Osteocyte (in vitro differentiated cells): ENCODE data around the gene HNRNPL. TPM values are rescaled to one million over a fixed set of nuclear protein-coding genes. Genes with fewer than 3 reads are reported as not detected.
"Not testable (repeated sequence)": the region's sequence is repeated elsewhere in the genome, so short reads cannot be mapped to it uniquely, and the experiment has no call there.

Experiments
- DNase-seq: peaks from one replicate; pipeline ENCODE4 v3.0.0; 2021; ENCODE audit warnings: mixed read lengths; ENCODE audit not compliant: unreplicated experiment; ENCODE audit errors: extremely low spot score
- H3K27ac Mint-ChIP-seq: one replicate; pipeline ENCODE4 v1.8.0; 2021; ENCODE audit warnings: mild to moderate bottlenecking, mixed read lengths; ENCODE audit not compliant: unreplicated experiment
- H3K27me3 Mint-ChIP-seq: one replicate; pipeline ENCODE4 v1.8.0; 2021; ENCODE audit warnings: mixed read lengths; ENCODE audit not compliant: unreplicated experiment
- H3K36me3 Mint-ChIP-seq: one replicate; pipeline ENCODE4 v1.8.0; 2021; ENCODE audit warnings: mixed read lengths; ENCODE audit not compliant: unreplicated experiment
- H3K4me1 Mint-ChIP-seq: one replicate; pipeline ENCODE4 v1.8.0; 2021; ENCODE audit warnings: mixed read lengths; ENCODE audit not compliant: unreplicated experiment
- H3K4me3 Mint-ChIP-seq: one replicate; pipeline ENCODE4 v1.8.0; 2021; ENCODE audit warnings: mild to moderate bottlenecking, moderate library complexity, mixed read lengths; ENCODE audit not compliant: unreplicated experiment
- H3K9me3 Mint-ChIP-seq: one replicate; pipeline ENCODE4 v1.8.0; 2021; ENCODE audit warnings: mixed read lengths; ENCODE audit not compliant: unreplicated experiment
- total RNA-seq: library from RNA; stranded (reverse); gene quantifications from 2 replicates; pipeline ENCODE4 v1.2.1, GENCODE V29; 2021
- TF ChIP-seq, protein P1 (sequence below): fragments of 200-600 bp; sonication (generic); IDR thresholded peaks from 2 replicates; pipeline ENCODE4 v1.5.0; 2021; ENCODE audit warnings: antibody characterized with exemption, mild to moderate bottlenecking, moderate library complexity

HNRNPL gene
- total RNA-seq, 1 donor from 2014 or later, result 262 TPM

DNA sequence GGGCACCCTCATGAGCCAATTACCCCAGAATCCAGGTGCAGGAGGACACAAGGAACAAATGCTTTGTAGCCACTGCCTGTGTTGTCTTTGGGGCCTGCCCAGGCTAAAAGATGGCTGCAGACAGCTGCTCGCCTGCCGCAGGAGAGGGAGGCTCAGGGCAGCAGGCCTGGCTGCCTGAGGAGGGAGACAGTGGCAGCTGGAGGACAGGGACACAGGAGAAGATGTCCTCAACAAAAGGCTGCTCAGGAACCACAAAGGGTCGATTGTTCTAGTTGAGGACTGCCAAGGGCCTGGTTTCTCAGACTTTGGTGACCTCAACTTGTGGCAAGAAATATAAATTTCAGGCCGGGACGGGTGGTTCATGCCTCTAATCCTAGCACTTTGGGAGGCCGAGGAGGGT, 42.0 kb upstream of the HNRNPL start:
- Mint-ChIP-seq H3K4me3 (no peak overlapping the region), H3K27me3 (no peaks in the 10 kb centered on the region), H3K4me1 (no peaks in the 10 kb centered on the region), H3K36me3 (peaks cover 10% of the 10 kb centered on the region), H3K27ac (no peak overlapping the region), H3K9me3 (no peaks in the 10 kb centered on the region)
- no peak for DNase-seq
- TF ChIP-seq, protein P1, sequence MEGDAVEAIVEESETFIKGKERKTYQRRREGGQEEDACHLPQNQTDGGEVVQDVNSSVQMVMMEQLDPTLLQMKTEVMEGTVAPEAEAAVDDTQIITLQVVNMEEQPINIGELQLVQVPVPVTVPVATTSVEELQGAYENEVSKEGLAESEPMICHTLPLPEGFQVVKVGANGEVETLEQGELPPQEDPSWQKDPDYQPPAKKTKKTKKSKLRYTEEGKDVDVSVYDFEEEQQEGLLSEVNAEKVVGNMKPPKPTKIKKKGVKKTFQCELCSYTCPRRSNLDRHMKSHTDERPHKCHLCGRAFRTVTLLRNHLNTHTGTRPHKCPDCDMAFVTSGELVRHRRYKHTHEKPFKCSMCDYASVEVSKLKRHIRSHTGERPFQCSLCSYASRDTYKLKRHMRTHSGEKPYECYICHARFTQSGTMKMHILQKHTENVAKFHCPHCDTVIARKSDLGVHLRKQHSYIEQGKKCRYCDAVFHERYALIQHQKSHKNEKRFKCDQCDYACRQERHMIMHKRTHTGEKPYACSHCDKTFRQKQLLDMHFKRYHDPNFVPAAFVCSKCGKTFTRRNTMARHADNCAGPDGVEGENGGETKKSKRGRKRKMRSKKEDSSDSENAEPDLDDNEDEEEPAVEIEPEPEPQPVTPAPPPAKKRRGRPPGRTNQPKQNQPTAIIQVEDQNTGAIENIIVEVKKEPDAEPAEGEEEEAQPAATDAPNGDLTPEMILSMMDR, result no peak

DNA sequence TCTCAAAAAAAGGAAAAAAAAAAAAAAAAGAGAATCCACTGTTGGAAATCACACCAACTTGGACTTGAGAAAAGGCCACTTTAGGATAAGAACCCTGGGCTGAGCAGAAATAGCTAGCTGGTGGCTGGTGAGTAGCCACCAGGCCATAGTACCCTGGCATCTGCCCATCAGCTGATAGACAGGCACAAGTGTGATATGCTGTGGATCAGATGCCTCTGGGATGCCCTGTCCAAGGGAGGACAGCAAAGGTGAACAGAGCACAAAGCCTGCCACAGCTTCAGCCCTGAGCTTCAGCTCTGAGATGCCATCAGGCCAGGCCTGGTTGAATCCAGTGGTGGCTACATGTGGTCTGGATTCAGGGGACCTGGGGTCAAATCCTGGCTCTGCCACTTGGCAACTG, 40.9 kb upstream of the HNRNPL start:
- Mint-ChIP-seq H3K4me3 (no peak overlapping the region), H3K27me3 (no peaks in the 10 kb centered on the region), H3K9me3 (no peaks in the 10 kb centered on the region), H3K36me3 (peaks cover 10% of the 10 kb centered on the region), H3K27ac (no peak overlapping the region), H3K4me1 (no peaks in the 10 kb centered on the region)
- DNase-seq, result no peak
- TF ChIP-seq, protein P1, result no peak

DNA sequence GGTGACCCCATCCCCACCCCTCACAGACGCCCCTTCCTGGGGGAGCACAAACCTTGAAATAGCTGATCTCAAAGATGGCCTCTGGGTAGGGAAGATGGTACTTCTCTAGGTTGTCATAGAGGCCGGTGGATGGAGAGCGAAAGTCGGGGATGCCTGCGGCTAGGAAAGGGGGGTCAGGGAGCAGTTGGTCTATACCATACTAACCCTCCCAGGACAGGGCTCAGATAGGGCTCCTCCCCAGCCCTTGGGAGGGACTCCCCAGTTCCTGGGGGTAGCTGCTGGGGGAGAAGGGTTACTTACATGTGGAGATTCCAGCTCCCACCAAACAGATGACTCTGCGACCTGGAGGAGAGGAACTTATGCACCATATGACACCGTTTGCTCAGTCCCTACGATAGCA, 40.0 kb upstream of the HNRNPL start:
- no peak for DNase-seq
- Mint-ChIP-seq H3K27ac (no peak overlapping the region), H3K4me1 (no peaks in the 10 kb centered on the region), H3K27me3 (no peaks in the 10 kb centered on the region), H3K9me3 (no peaks in the 10 kb centered on the region), H3K4me3 (no peak overlapping the region), H3K36me3 (peaks cover 10% of the 10 kb centered on the region)
- TF ChIP-seq, protein P1, result no peak

DNA sequence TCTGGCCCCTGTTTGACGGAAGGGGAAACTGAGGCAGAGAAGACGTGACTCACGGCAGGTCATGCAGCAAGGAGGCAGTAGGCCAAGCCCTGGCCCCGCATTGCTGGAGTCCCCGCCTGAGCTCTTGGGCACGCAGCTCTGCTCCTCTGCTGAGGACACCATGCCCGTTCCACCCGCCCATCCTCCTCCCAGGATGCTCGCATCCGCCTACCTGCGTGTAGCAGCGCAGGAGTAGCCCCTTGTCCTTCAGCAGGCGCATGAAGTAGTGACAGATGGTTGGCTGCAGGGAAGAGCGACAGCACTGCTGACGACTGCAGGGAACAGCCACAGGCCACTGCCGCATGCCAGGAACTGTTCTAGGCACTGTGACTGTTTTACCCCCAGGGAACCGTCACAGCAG, 39.1 kb upstream of the HNRNPL start:
- H3K9me3 Mint-ChIP-seq, result no peaks in the 10 kb centered on the region
- DNase-seq, result no peak
- H3K27ac Mint-ChIP-seq, result no peak overlapping the region
- no peaks in the 10 kb centered on the region for H3K27me3 Mint-ChIP-seq
- TF ChIP-seq, protein P1, result no peak
- no peaks in the 10 kb centered on the region for H3K4me1 Mint-ChIP-seq
- H3K36me3 Mint-ChIP-seq, result peaks cover 10% of the 10 kb centered on the region
- H3K4me3 Mint-ChIP-seq, result no peak overlapping the region

DNA sequence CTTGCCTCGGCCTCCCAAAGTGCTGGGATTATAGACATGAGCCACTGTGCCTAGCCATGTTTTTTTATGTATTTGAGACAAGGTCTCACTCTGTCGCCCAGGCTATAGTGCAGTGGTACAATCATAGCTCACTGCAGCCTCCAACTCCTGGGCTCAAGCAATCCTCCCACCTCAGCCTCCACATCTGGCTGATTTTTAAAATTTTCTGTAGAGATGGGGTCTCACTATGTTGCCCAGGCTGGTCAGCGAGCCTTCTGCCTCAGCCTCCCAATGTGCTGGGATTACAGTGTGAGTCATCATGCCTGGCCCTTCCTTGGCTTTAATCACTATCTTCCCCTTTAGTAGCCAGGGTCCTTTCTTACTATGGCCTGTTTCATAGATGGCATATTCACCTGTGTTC, 34.9 kb upstream of the HNRNPL start:
- H3K4me1 Mint-ChIP-seq, DNase-seq, H3K4me3 Mint-ChIP-seq, H3K27ac Mint-ChIP-seq, H3K27me3 Mint-ChIP-seq, H3K9me3 Mint-ChIP-seq: not testable (repeated sequence)
- H3K36me3 Mint-ChIP-seq, result peaks cover 13% of the 10 kb centered on the region

DNA sequence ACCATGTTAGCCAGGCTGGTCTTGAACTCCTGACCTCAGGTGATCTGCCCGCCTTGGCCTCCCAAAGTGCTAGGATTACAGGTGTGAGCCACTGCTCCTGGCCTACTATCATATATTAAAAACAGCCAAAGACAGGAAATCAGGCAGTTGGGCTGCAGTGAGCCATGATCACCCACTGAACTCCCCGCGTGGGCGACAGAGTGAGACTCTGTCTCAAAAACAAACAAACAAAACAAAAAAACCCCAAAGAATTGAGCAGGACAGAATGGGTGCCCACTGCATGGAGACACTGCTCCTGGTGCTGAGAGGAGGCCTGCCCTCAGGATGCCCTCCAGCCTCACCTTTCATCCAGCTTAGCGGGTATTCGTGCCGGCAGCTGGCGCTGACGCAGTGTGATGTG, 33.5 kb upstream of the HNRNPL start:
- H3K9me3 Mint-ChIP-seq, result no peaks in the 10 kb centered on the region
- H3K36me3 Mint-ChIP-seq, result peaks cover 13% of the 10 kb centered on the region
- H3K4me1 Mint-ChIP-seq, result no peaks in the 10 kb centered on the region
- H3K27me3 Mint-ChIP-seq, result no peaks in the 10 kb centered on the region
- no peak overlapping the region for H3K4me3 Mint-ChIP-seq
- DNase-seq, result no peak
- TF ChIP-seq, protein P1, result no peak
- H3K27ac Mint-ChIP-seq, result no peak overlapping the region
